ACHN (cell line): ENCODE measurements around the gene BMS1.
A peak's percentile ranks its signal among the peaks of the same experiment; 100 is the strongest.
"Not testable (repeated sequence)": the region's sequence is repeated elsewhere in the genome, so short reads cannot be mapped to it uniquely, and the experiment has no call there.

Experiments used
- DNase-seq: peaks from one replicate; pipeline ENCODE4 v3.0.0-alpha.2; 2015
- in situ Hi-C: cut with HindIII; loops from 2 replicates; pipeline ENCODE4 v1.10.0; 2017; ENCODE audit warnings: low sequenced_read_pairs, low pct_ligation_motif_present, low pct_unique_long_range_greater_than_20kb

BMS1 gene

GRCh38 chr10:42844810-42845209 is 62.2 kb downstream of the BMS1 start:
- DNase-seq, in situ Hi-C loops: not testable (repeated sequence)

- in situ Hi-C loops: not testable (repeated sequence)
Observed at GRCh38 chr10:42847261-42847660, 64.7 kb downstream of the BMS1 start.

GRCh38 chr10:42850931-42851330 is 68.3 kb downstream of the BMS1 start:
- in situ Hi-C loops: no loop called here
- no peak for DNase-seq

More at GRCh38 chr10:42847261-42847660, 64.7 kb downstream of the BMS1 start:
- not testable (repeated sequence) for DNase-seq

GRCh38 chr10:42859256-42859655 is 76.7 kb downstream of the BMS1 start:
- in situ Hi-C loops: no loop called here

GRCh38 chr10:42860016-42860415 is 77.4 kb downstream of the BMS1 start:
- in situ Hi-C loops: not testable (repeated sequence)

More at GRCh38 chr10:42859256-42859655, 76.7 kb downstream of the BMS1 start:
- no peak for DNase-seq

GRCh38 chr10:42862801-42863200 is 80.2 kb downstream of the BMS1 start:
- in situ Hi-C loops, DNase-seq: not testable (repeated sequence)

More at GRCh38 chr10:42860016-42860415, 77.4 kb downstream of the BMS1 start:
- not testable (repeated sequence) for DNase-seq

GRCh38 chr10:42864575-42864974 is 82.0 kb downstream of the BMS1 start:
- DNase-seq: peak; percentile 12
- in situ Hi-C loops: no loop called here

- in situ Hi-C loops: no loop called here
- DNase-seq: no peak
Observed at GRCh38 chr10:42865716-42866114, 83.1 kb downstream of the BMS1 start.

- peak; percentile 78 for DNase-seq
- in situ Hi-C loops: no loop called here
Observed at GRCh38 chr10:42866115-42866995, 83.8 kb downstream of the BMS1 start.

GRCh38 chr10:42867571-42867970 is 85.0 kb downstream of the BMS1 start:
- DNase-seq: no peak
- in situ Hi-C loops: no loop called here

- in situ Hi-C loops: no loop called here
- no peak for DNase-seq
Observed at GRCh38 chr10:42868530-42868929, 85.9 kb downstream of the BMS1 start.

GRCh38 chr10:42869977-42870350 is 87.4 kb downstream of the BMS1 start:
- in situ Hi-C loops: no loop called here
- no peak for DNase-seq

- DNase-seq, in situ Hi-C loops: not testable (repeated sequence)
Observed at GRCh38 chr10:42871138-42871641, 88.6 kb downstream of the BMS1 start.

- in situ Hi-C loops: no loop called here
- DNase-seq: no peak
Observed at GRCh38 chr10:42871823-42872222, 89.2 kb downstream of the BMS1 start.

GRCh38 chr10:42872865-42873435 is 90.4 kb downstream of the BMS1 start:
- peak; percentile 26 for DNase-seq
- in situ Hi-C loops: no loop called here

GRCh38 chr10:42874713-42875387 is 92.3 kb downstream of the BMS1 start:
- in situ Hi-C loops: no loop called here
- DNase-seq: no peak

- DNase-seq: no peak
- in situ Hi-C loops: no loop called here
Observed at GRCh38 chr10:42875388-42875755, 92.8 kb downstream of the BMS1 start.

GRCh38 chr10:42875798-42876341 is 93.3 kb downstream of the BMS1 start:
- in situ Hi-C loops: no loop called here
- DNase-seq: peak; percentile 42

GRCh38 chr10:42876476-42876875 is 93.9 kb downstream of the BMS1 start:
- in situ Hi-C loops: no loop called here
- DNase-seq: no peak
